HG03575 (cell line): Measurements from ENCODE around the gene ETV6.
"Not testable (repeated sequence)": the region's sequence is repeated elsewhere in the genome, so short reads cannot be mapped to it uniquely, and the experiment has no call there.

Experiments used
- ATAC-seq: cut with Tn5 transposase; IDR thresholded peaks from one replicate; pipeline ENCODE4 v1.9.1; 2021; ENCODE audit not compliant: unreplicated experiment, insufficient number of reproducible peaks, low FRiP score; ENCODE audit errors: extremely low read depth

ETV6 gene

DNA sequence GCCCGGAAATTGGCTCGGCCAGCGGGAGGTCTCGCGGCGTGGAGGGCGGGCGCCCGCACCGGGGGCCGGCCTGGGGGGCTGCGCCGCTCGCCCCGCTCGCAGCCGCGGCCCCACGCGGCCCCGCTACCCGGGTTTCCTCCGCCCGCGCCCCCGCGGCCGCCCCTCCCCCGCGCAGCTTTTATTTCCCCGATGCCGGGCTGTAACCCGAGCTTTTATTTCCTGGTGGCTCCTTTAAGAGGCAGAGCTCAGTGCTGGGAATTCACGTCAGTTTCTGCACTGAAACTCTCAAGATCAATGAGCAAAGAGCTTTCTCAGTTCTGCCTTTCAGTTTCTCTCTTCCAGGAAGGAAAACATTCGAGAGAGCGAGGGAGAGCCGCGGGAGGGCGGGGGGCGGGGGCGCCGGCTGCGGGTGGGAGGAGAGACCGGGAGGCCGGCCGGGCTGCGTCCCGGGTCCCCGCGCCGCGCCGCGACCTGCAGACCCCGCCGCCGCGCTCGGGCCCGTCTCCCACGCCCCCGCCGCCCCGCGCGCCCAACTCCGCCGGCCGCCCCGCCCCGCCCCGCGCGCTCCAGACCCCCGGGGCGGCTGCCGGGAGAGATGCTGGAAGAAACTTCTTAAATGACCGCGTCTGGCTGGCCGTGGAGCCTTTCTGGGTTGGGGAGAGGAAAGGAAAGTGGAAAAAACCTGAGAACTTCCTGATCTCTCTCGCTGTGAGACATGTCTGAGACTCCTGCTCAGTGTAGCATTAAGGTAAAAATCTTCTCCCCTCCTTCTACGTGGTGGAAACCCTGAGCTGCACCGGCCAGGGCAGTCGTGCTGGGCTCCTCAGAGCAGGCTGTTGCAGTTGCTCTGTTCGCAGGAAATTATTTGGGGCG, at the start of gene ETV6:
Gene ETV6 (plus strand): TSS at position 262 of the 873 bp plus-strand sequence. CDS start 454 bp downstream, at position 716.
- ATAC-seq = no peak

DNA sequence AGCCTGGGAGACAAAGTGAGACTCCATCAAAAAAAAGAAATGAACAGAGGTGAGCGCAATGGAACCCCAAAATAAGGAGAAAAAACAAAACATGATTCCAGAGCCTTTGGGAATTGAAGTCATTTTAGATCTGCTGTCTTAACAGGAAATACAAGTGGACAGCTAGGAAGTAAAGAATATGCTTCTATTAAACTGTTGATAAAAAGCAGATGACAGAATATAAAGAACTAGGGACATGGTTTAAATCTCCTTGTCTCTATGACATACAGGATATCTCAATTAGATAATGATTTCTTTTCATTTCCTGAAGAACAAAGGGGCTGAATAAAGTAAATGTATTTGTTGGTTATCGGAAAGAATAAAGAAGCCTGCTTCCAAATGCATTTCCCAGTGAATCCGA, 49.3 kb upstream of the ETV6 start:
- no peak for ATAC-seq

DNA sequence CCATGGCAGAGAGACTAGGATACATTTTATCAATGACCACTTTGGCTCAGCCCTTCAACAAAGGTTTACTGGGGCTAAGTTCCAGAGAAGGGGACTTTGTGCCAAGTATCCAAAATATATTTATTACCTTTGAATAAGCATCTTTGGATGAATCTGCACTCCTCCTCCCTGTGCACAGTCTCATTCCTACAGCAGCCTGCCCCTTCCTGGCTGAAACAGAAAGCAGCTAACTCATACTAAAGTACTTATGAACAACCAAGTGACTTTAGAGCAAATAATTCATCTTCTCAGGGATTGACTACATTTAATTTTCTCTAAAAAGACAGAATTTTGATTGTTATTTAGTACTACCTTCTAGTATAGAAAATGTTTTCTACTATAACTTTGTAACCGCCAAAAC, 47.8 kb upstream of the ETV6 start:
- ATAC-seq = no peak

DNA sequence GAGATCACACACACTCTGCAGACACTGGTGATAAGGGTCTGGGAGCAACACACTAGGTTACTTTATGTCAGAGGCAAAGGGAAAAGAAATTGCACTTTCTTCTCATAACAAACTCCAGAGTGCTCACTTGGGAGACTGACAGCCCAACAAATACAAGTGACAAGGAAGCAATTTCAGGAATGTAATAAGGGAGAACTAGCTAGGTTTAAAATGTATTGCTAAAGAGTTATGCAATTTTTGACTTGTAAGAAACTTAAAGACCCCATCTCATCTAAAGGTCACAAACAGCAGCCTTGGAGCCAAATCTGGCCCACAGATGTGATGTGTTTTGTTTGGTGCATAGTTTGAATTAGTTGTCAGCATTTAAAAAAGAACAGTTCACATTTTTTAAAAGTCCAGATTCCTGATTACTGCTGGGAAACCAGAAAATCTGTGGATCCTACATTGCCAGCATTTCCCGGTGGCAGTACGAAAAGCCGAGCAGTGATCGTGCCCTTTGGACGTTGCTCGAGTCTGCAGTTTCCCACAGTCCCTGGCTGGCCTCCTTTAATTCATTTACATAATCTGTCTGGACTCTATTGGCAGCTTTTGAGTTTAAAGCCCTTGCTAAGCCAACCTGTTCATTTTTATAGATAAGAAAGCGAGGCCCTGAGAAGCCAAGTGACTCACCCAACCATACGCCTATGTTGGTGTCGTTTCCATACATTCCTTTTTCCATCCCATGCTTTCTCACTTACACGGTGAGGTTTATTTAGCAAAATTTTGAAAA, 42.0 kb upstream of the ETV6 start:
- no peak for ATAC-seq

- ATAC-seq = no peak
Measured at GRCh38 chr12:11609045-11609444, 40.4 kb upstream of the ETV6 start.

DNA sequence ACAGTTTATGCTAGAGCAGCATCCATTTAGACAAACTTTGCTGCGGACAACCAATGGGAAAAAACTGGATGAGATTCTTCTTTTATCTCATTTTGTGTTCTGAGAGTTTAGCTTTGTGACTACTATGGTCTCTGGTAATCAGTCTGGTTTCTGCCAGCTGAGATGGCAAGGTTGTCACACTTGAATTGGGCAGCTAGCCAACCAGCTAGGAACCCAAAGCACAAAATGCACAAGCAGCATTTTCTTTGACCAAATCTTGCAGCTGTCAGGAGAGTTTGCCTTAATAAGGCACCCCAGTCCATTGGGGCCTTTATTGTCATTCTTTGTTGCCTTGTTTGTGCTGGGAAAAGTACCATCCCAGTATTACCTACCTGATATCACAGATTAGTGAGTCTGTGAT, 34.0 kb upstream of the ETV6 start:
- no peak for ATAC-seq

- no peak for ATAC-seq
Measured at GRCh38 chr12:11618046-11618445, 31.4 kb upstream of the ETV6 start.

DNA sequence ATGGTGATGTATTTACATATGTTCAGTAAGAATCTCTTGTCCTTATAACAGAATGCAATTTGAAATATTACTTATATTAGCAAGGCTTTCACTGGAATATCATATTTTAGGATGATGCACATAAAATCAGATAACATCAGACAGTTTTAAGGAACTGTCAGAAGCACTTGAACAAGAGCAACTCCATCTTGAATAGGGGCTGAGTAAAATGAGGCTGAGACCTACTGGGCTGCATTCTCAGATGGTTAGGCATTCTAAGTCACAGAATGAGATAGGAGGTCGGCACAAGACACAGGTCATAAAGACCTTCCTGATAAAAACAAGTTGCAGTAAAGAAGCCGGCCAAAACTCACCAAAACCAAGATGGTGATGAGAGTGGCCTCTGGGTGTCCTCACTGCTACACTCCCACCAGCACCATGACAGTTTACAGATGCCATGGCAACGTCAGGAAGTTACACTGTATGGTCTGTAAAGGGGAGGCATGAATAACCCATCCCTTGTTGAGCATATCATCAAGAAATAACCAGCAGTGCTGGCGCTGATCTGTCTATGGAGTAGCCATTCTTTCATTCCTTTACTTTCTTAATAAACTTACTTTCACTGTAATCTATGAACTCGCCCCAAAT, 27.6 kb upstream of the ETV6 start:
- no peak for ATAC-seq

DNA sequence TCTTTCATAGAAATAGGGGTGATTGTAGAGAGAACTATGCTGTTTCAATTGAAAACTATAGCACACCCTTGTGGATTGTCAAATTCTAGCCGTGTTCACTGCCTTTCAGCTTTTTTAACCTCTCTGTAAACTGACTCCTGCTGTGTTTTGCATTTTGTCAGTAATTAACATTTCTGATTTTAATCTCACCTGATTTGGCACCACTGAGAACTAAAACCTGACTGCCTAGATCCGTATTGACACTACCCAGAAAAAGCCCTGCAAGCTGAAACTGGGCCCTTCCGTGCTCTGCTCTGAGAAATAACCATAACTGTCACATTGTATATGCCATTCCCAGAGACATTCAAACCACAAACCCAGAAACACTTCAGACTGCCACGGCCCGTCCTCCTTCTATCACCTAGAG, 26.6 kb upstream of the ETV6 start:
- no peak for ATAC-seq

DNA sequence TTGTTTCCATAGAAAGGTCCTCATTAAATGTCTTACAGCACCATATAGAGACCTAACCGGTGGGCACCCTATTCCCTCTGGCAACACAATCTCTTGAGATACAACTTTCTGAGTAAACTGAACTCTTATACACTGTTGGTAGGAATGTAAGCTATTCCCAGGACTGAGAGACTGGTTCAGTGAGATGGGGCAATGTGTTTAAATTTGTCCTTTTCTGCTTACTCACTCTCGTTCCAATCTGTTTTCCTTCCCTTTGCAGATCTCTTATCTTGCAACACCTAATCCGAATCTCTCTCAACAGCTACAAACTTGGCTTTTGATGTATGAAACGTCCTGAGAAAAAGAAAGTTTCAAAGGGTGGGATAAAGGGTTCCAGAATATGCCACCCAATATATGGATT, 26.1 kb upstream of the ETV6 start:
- no peak for ATAC-seq

- ATAC-seq = no peak
Measured at GRCh38 chr12:11624116-11624515, 25.4 kb upstream of the ETV6 start.

- not testable (repeated sequence) for ATAC-seq
Measured at GRCh38 chr12:11627709-11628108, 21.8 kb upstream of the ETV6 start.

- no peak for ATAC-seq
Measured at GRCh38 chr12:11628353-11628752, 21.1 kb upstream of the ETV6 start.

- no peak for ATAC-seq
Measured at GRCh38 chr12:11630046-11630706, 19.3 kb upstream of the ETV6 start.

DNA sequence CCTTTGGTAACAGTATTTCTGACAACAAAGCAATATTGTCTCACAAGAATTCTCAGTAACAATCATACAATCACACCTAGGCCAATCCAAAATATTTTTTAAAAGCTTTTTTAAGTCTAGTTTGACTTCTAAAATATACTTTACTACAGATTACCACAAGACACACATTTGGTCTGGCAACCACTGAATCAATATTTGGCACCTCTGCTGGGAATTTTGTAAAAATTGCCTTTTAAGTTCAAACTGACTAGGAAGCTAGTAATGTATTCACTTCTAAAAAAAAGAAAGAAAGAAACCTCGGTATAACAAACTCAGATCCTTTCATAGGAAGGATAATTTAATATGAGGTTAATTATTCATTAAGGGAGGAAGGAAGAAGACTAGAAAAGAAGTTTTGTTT, 18.2 kb upstream of the ETV6 start:
- ATAC-seq = no peak

- ATAC-seq = not testable (repeated sequence)
Measured at GRCh38 chr12:11631881-11632280, 17.6 kb upstream of the ETV6 start.

DNA sequence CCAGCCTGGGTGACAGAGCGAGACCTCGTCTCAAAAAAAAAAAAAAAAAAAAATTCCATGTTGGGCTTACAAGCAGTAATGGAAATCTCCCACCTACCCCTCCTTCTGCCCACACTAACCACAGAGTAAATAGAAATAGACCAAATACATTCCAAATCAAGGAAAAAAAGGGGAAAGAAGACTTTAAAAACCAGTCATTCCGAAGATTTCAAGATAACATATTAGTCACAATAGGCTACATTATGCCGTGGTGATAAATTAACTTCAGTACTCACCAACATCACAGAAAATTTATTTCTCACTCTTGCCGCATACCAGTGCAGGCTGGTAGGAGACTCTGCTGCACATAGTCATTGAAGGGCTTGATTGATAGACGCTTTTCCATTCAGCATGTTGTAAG, 15.5 kb upstream of the ETV6 start:
- no peak for ATAC-seq

DNA sequence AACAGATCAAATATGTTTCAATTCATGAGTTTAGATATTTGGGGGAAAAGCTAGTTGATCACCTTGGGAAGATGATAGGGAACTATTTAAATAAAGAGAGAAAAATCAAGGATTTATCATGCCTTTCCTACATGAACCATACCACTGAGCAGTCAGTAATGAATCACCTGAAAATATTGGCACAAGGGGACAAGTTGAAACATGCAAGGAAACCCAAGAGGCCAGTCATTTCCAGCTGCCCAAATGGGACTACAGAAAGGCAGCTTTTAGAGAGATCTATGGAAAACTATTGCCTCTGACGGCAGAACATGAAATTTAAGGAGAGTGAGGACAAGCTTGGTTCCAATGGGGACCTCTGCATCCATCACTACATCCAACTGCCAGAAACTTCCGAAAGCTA, 14.1 kb upstream of the ETV6 start:
- no peak for ATAC-seq

DNA sequence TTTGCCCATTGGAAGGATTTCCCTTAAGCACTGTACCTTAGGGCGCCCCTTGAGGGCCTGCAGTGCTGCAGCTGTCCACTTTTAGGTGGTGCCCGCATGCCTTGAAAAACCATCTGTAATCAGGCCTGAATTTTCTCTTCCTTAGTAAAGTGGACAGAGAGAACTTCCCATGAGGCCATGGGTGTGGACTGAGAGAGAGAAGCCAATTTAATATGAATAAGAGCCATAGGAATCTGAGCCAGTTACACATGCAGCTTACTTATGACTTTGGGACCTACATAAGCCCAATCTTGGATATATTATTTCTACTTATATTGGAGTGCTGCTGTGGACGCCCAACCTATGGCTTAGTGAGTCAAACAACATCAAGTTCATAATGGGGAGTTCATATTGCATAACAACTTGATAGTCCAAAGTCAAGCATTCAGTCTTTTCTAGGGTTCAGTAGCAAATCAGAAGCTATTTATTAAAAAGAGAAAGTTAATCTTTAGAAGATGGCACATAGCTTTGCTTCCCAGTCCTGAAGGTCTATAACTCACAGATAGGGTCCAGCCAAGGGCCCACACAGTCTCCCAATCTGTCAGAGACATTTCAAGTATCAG, 11.1 kb upstream of the ETV6 start:
- no peak for ATAC-seq
